NCI-H1048 (cell line): ENCODE measurements around the gene CDKN2B.

Experiments
- DNase-seq: peaks from one replicate; lab custom pipeline; 2025; lab: John Stamatoyannopoulos, UW

Gene CDKN2B

GRCh38 chr9:22033012-22033630 lies 24.0 kb upstream of the CDKN2B start:
- no peak for DNase-seq

- DNase-seq, result no peak
Observed at GRCh38 chr9:22031655-22032411, 22.7 kb upstream of the CDKN2B start.

GRCh38 chr9:22030101-22030598 lies 21.0 kb upstream of the CDKN2B start:
- no peak for DNase-seq

- no peak for DNase-seq
Observed at GRCh38 chr9:22029231-22029630, 20.1 kb upstream of the CDKN2B start.

- DNase-seq, result no peak
Observed at GRCh38 chr9:22028394-22028793, 19.3 kb upstream of the CDKN2B start.

- no peak for DNase-seq
Observed at GRCh38 chr9:22026696-22027095, 17.6 kb upstream of the CDKN2B start.

GRCh38 chr9:22022396-22022795 lies 13.3 kb upstream of the CDKN2B start:
- no peak for DNase-seq

- DNase-seq, result no peak
Observed at GRCh38 chr9:22010866-22011625, 1.9 kb upstream of the CDKN2B start.

- no peak for DNase-seq
Observed at GRCh38 chr9:22009506-22009867, 382 bp upstream of the CDKN2B start.

- DNase-seq, result no peak
Observed at GRCh38 chr9:22008384-22008716, 755 bp downstream of the CDKN2B start.

- DNase-seq, result no peak
Observed at GRCh38 chr9:22005702-22006606, 3.2 kb downstream of the CDKN2B start.

- DNase-seq, result no peak
Observed at GRCh38 chr9:22005021-22005701, 3.9 kb downstream of the CDKN2B start.

- no peak for DNase-seq
Observed at GRCh38 chr9:22002038-22002437, 7.1 kb downstream of the CDKN2B start.

- DNase-seq, result no peak
Observed at GRCh38 chr9:21998026-21998425, 11.1 kb downstream of the CDKN2B start.

- DNase-seq, result no peak
Observed at GRCh38 chr9:21997480-21997879, 11.6 kb downstream of the CDKN2B start.

GRCh38 chr9:21996858-21997257 lies 12.2 kb downstream of the CDKN2B start:
- DNase-seq, result no peak

- no peak for DNase-seq
Observed at GRCh38 chr9:21996438-21996837, 12.7 kb downstream of the CDKN2B start.

GRCh38 chr9:21995666-21996398 lies 13.3 kb downstream of the CDKN2B start:
- no peak for DNase-seq

- peak; percentile 77 for DNase-seq
Observed at GRCh38 chr9:21995006-21995665, 14.0 kb downstream of the CDKN2B start.

- DNase-seq, result peak; percentile 87
Observed at GRCh38 chr9:21994556-21995005, 14.5 kb downstream of the CDKN2B start, which contains the start of gene CDKN2B-AS1. TSS of gene CDKN2B-AS1 (plus strand) at chr9:21994791.
